Body of pancreas (tissue), 4 donors: ENCODE data around the gene OR1A1. TPM values are rescaled to one million over a fixed set of nuclear protein-coding genes. Genes with fewer than 3 reads are reported as not detected.
"Not testable (repeated sequence)": the region's sequence is repeated elsewhere in the genome, so short reads cannot be mapped to it uniquely, and the experiment has no call there.

Source experiments
- ATAC-seq: fragments of 150-250 bp; one replicate; pipeline ENCODE4 v1.9.1; 2016
- DNase-seq, 4 donors: peaks; one replicate each; pipeline ENCODE4 v3.0.0-alpha.2; 2019
- H3K27ac ChIP-seq, 4 donors: fragments of 200-600 bp; sonication (generic); 1 replicate in 3 of 4; 2 replicates in 1 of 4; pipeline versions ENCODE4 v1.5.1 to v1.6.1; 2016 to 2019; ENCODE audit warnings: mild to moderate bottlenecking in 1 of 4, mixed read lengths in 1 of 4, moderate library complexity in 1 of 4
- H3K27me3 ChIP-seq, 2 donors: fragments of 200-600 bp; sonication (generic); one replicate each; pipeline ENCODE4 v1.6.0; 2016; ENCODE audit warnings: mild to moderate bottlenecking in 1 of 2
- H3K36me3 ChIP-seq, 2 donors: fragments of 200-600 bp; sonication (generic); replicated peaks in 1 of 2; 2 replicates each; pipeline ENCODE4 v1.5.1; 2016; ENCODE audit warnings: low read depth in 2 of 2; ENCODE audit not compliant: insufficient read depth in 1 of 2
- H3K4me1 ChIP-seq: fragments of 200-600 bp; sonication (generic); one replicate; pipeline ENCODE4 v1.6.0; 2016
- H3K4me3 ChIP-seq, 2 donors: fragments of 200-600 bp; sonication (generic); 1 replicate in 1 of 2; 2 replicates in 1 of 2; pipeline ENCODE4 v1.5.1; 2016 to 2019
- H3K9me3 ChIP-seq, 3 donors: fragments of 200-600 bp; sonication (generic); 1 replicate in 2 of 3; 2 replicates in 1 of 3; pipeline ENCODE4 v1.5.1; 2016
- POLR2A ChIP-seq, 3 donors: fragments of 450-650 bp; IDR thresholded peaks; one replicate each; pipeline ENCODE4 v1.6.1; 2016; ENCODE audit warnings: antibody characterized with exemption in 3 of 3, mild to moderate bottlenecking in 2 of 3
- WGBS, 2 donors: methylation state at CpG; one replicate each; pipeline ENCODE4 v1.1.5; 2017; 5-methylcytosine and 5-hydroxymethylcytosine counted together
- intact Hi-C: fragments of 100-400 bp; cut with DNase I; formaldehyde crosslinking; loops from one replicate; pipeline ENCODE4 v1.15.1; 2023
- total RNA-seq, 2 donors: library from RNA; depleted of rRNA; stranded (reverse); fragments of >200 nt; gene quantifications; one replicate each; pipeline ENCODE4 v1.1.0, GENCODE V29; 2016
- TF ChIP-seq, protein P1 (sequence below), 7 experiments: fragments of 450-650 bp in 4 of 7; fragments of 200-600 bp in 3 of 7; sonication (generic) in 3 of 7; IDR thresholded peaks; one replicate each; pipeline ENCODE4 v1.5.1; 2016 to 2019; ENCODE audit warnings: antibody characterized with exemption in 7 of 7

Gene OR1A1
- total RNA-seq, 2 donors from 2014 or later, result not detected

GRCh38 chr17:3213001-3213400, 5.5 kb downstream of the OR1A1 start:
- no peak for DNase-seq
- no peak for TF ChIP-seq POLR2A (IDR thresholded peaks at IDR 0.05)
- TF ChIP-seq, protein P1, sequence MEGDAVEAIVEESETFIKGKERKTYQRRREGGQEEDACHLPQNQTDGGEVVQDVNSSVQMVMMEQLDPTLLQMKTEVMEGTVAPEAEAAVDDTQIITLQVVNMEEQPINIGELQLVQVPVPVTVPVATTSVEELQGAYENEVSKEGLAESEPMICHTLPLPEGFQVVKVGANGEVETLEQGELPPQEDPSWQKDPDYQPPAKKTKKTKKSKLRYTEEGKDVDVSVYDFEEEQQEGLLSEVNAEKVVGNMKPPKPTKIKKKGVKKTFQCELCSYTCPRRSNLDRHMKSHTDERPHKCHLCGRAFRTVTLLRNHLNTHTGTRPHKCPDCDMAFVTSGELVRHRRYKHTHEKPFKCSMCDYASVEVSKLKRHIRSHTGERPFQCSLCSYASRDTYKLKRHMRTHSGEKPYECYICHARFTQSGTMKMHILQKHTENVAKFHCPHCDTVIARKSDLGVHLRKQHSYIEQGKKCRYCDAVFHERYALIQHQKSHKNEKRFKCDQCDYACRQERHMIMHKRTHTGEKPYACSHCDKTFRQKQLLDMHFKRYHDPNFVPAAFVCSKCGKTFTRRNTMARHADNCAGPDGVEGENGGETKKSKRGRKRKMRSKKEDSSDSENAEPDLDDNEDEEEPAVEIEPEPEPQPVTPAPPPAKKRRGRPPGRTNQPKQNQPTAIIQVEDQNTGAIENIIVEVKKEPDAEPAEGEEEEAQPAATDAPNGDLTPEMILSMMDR (IDR thresholded peaks at IDR 0.05), result no peak
- no peak for ATAC-seq
- intact Hi-C loops, result no loop called here
- Histone ChIP-seq H3K27me3 (no peaks in the 10 kb centered on the region), H3K27ac (no peak overlapping the region), H3K36me3 (no peaks in the 10 kb centered on the region), H3K4me3 (no peak overlapping the region), H3K4me1 (no peaks in the 10 kb centered on the region), H3K9me3 (no peaks in the 10 kb centered on the region)
- WGBS, 2 donors, result 60 to 80% methylated on average over 3 of the region's 3 CpGs

DNA sequence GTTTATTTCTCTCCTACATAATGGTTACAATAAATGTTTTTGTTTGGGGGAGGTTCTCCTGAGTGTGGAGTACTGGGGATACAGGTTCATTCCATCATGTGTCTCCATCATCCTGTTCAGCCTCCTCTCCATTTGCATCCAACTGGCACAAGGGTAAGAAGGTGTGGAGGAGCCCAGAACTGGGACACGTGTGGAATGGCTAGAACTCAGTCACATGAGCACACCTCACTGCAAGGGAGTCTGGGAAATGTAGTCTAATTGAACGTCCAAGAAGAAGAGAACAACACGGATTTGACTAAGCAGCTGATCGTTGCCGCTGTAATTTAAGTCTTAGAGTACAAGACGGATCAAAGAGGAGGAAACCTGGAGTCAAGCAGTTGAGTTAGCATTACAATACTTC, 6.1 kb downstream of the OR1A1 start:
- no peaks in the 10 kb centered on the region for H3K36me3 ChIP-seq
- H3K4me1 ChIP-seq, result no peaks in the 10 kb centered on the region
- H3K9me3 ChIP-seq, result no peaks in the 10 kb centered on the region
- ATAC-seq (no peak), DNase-seq (no peak)
- no peaks in the 10 kb centered on the region for H3K27me3 ChIP-seq
- H3K4me3 ChIP-seq, result no peak overlapping the region
- no peak overlapping the region for H3K27ac ChIP-seq
- 48 to 59% methylated on average over 6 of the region's 6 CpGs for WGBS, 2 donors
- intact Hi-C loops, result no loop called here
- TF ChIP-seq, protein P1 (IDR thresholded peaks at IDR 0.05), result no peak
- TF ChIP-seq POLR2A (IDR thresholded peaks at IDR 0.05), result no peak

- H3K9me3 ChIP-seq, H3K4me1 ChIP-seq, H3K27me3 ChIP-seq, intact Hi-C loops, H3K36me3 ChIP-seq, DNase-seq, ATAC-seq, H3K4me3 ChIP-seq, H3K27ac ChIP-seq: not testable (repeated sequence)
- 41 to 47% methylated on average over 3 of the region's 3 CpGs for WGBS, 2 donors
Observed at GRCh38 chr17:3219978-3220377, 12.5 kb downstream of the OR1A1 start.

DNA sequence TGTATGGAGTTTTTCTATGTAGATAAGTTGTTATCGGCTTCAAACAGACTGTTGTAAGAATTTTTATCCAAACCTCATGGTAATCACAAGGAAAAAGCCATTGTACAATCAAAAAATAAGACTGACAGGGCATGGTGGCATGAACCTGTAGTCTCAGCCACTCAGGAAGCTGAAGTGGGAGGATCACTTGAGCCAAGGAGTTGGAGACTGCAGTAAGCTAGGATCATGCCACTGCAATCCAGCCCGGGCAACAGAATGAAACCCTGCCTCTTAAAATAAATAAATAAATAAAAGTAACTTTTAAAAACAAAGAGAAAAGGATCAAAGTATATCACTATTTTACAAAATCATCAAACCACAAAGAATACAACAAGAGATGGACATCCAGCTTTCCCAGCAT, 14.4 kb downstream of the OR1A1 start:
- intact Hi-C loops, result no loop called here
- TF ChIP-seq, protein P1 (IDR thresholded peaks at IDR 0.05), result no peak
- TF ChIP-seq POLR2A (IDR thresholded peaks at IDR 0.05), result no peak
- ATAC-seq (no peak), DNase-seq (no peak)
- Histone ChIP-seq H3K36me3 (no peaks in the 10 kb centered on the region), H3K9me3 (no peaks in the 10 kb centered on the region), H3K4me3 (no peak overlapping the region), H3K27ac (no peak overlapping the region), H3K27me3 (no peaks in the 10 kb centered on the region), H3K4me1 (no peaks in the 10 kb centered on the region)
- WGBS, 2 donors, result 79 to 82% methylated on average over 2 of the region's 2 CpGs

DNA sequence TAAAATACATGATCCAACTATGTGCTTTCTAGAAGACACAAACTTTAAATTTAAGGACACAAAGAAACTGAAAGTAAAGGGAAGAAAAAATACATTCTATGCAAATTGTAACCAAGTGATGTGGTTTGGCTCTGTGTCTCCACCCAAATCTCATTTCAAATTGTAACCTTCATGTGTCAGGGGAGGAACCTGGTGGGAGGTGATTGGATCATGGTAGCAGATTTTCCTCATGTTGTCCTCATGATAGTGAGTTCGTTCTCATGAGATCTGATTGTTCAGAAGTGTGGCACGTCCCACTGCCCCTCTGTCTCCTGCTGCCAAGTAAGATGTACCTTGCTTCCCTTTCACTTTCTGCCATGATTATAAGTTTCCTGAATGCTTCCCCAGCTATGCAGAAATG, 15.0 kb downstream of the OR1A1 start:
- no peak overlapping the region for H3K27ac ChIP-seq
- H3K9me3 ChIP-seq, result no peaks in the 10 kb centered on the region
- no peak for TF ChIP-seq POLR2A (IDR thresholded peaks at IDR 0.05)
- TF ChIP-seq, protein P1 (IDR thresholded peaks at IDR 0.05), result no peak
- ATAC-seq, result no peak
- H3K27me3 ChIP-seq, result no peaks in the 10 kb centered on the region
- no peak overlapping the region for H3K4me3 ChIP-seq
- H3K4me1 ChIP-seq, result no peaks in the 10 kb centered on the region
- DNase-seq, result no peak
- intact Hi-C loops, result no loop called here
- H3K36me3 ChIP-seq, result no peaks in the 10 kb centered on the region
- WGBS, 2 donors, result 31 to 52% methylated on average over 2 of the region's 2 CpGs

GRCh38 chr17:3224721-3225352, 17.4 kb downstream of the OR1A1 start:
- ATAC-seq, intact Hi-C loops: not testable (repeated sequence)

GRCh38 chr17:3232300-3232699, 24.8 kb downstream of the OR1A1 start:
- intact Hi-C loops, H3K4me3 ChIP-seq, H3K36me3 ChIP-seq, H3K27me3 ChIP-seq, ATAC-seq, DNase-seq, H3K4me1 ChIP-seq, H3K9me3 ChIP-seq, H3K27ac ChIP-seq: not testable (repeated sequence)
- WGBS, 2 donors, result 74 to 78% methylated on average over 7 to 8 of the region's 8 CpGs

More at GRCh38 chr17:3224721-3225352, 17.4 kb downstream of the OR1A1 start:
- not testable (repeated sequence) for DNase-seq, H3K9me3 ChIP-seq, H3K27me3 ChIP-seq, H3K27ac ChIP-seq, H3K36me3 ChIP-seq, H3K4me1 ChIP-seq, H3K4me3 ChIP-seq

DNA sequence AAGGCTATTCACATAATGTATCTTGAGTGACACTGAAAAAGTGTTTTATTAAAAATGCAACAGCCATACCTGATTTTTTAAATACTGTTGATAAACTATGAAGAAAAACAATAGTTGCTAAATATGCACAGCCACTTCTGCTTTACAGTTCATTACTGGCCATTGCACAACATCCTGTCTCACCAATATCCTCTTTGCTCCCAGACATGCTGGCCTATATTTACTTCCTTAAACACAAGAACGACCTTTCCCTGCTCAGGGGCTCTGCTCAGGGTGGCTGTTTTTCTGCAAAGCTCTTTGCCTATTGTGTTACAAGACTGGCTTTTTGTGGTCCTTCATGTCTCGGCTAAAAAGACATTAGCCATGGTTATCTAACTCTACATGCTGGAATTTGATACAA, 31.2 kb downstream of the OR1A1 start:
- H3K27me3 ChIP-seq, H3K9me3 ChIP-seq, H3K4me1 ChIP-seq, ATAC-seq, intact Hi-C loops, H3K36me3 ChIP-seq, H3K4me3 ChIP-seq, H3K27ac ChIP-seq: not testable (repeated sequence)
- WGBS, 2 donors, result 56% methylated on average over 1 of the region's 2 CpGs; no CpG with 5 or more reads in 1 of the 2 donors
- DNase-seq, result peak in 1 of 4 donors; percentile 22
